GM12891 (cell line): Measurements from ENCODE around the gene OLR1.

Experiments used
- POLR2A ChIP-seq: IDR thresholded peaks from 2 replicates; pipeline ENCODE4 v1.6.1; 2011; ENCODE audit warnings: low read depth, low read length, control low read depth
- POLR2AphosphoS5 ChIP-seq: IDR thresholded peaks from 2 replicates; pipeline ENCODE4 v1.6.1; 2011; ENCODE audit warnings: low read depth, low read length, control low read depth

DNA sequence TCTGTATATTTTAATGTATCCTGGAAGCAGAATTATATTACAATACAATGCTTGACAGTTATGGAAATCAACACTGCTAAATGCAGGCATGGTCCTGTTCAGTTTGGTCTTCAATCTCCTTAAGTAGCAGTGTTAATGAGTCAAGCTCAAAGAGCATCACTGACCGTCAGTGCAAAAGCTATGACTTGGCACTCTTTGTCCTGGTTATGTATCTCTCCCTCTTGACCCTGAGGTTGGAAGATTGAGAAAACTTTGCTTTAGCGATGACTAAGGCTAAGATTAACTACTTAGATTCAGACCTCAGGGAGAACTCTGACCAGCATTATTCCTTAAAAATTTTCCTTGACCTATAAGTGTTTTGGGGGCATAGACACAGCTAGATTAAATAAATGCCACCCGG, 52.9 kb downstream of the OLR1 start:
- no peak for TF ChIP-seq POLR2AphosphoS5
- TF ChIP-seq POLR2A = no peak
